Breast epithelium (tissue), 4 donors: ENCODE results near the gene OSBPL5. TPM values are rescaled to one million over a fixed set of nuclear protein-coding genes. Genes with fewer than 3 reads are reported as not detected.
A peak's percentile ranks its signal among the peaks of the same experiment; 100 is the strongest.
"Not testable (repeated sequence)": the region's sequence is repeated elsewhere in the genome, so short reads cannot be mapped to it uniquely, and the experiment has no call there.

Experiments used
- DNase-seq, 2 donors: peaks; one replicate each; pipeline ENCODE4 v3.0.0-alpha.2; 2019; ENCODE audit warnings: low spot score in 2 of 2
- H3K27ac ChIP-seq, 2 donors: fragments of 200-600 bp; sonication (generic) in 1 of 2; one replicate each; pipeline ENCODE4 v1.5.1; 2016 to 2019; ENCODE audit warnings: mild to moderate bottlenecking in 1 of 2
- H3K27me3 ChIP-seq, 2 donors: fragments of 200-600 bp; sonication (generic) in 1 of 2; one replicate each; pipeline versions ENCODE4 v1.5.1 to v1.6.0; 2017 to 2019; ENCODE audit warnings: control low read depth in 1 of 2, mild to moderate bottlenecking in 1 of 2
- H3K36me3 ChIP-seq: fragments of 200-600 bp; one replicate; pipeline ENCODE4 v1.5.1; 2019
- H3K4me1 ChIP-seq, 2 donors: fragments of 200-600 bp; sonication (generic); one replicate each; pipeline ENCODE4 v1.5.1; 2016 to 2019; ENCODE audit warnings: control low read depth in 1 of 2
- H3K4me3 ChIP-seq, 3 donors: fragments of 200-600 bp; sonication (generic); 1 replicate in 2 of 3; 2 replicates in 1 of 3; pipeline ENCODE4 v1.5.1; 2016 to 2019; ENCODE audit warnings: mild to moderate bottlenecking in 3 of 3, moderate library complexity in 2 of 3
- H3K9me3 ChIP-seq, 2 donors: fragments of 200-600 bp; sonication (generic) in 1 of 2; one replicate each; pipeline ENCODE4 v1.5.1; 2016 to 2019; ENCODE audit warnings: control low read depth in 1 of 2
- CTCF ChIP-seq, 3 donors: fragments of 450-650 bp; IDR thresholded peaks; one replicate each; pipeline ENCODE4 v1.5.1; 2016 to 2017; ENCODE audit warnings: antibody characterized with exemption in 3 of 3, mild to moderate bottlenecking in 3 of 3, moderate library complexity in 3 of 3
- POLR2A ChIP-seq: fragments of 450-650 bp; IDR thresholded peaks from one replicate; pipeline ENCODE4 v1.6.1; 2016; ENCODE audit warnings: antibody characterized with exemption, mild to moderate bottlenecking, moderate library complexity
- POLR2AphosphoS5 ChIP-seq, 3 donors: sonication (generic); formaldehyde crosslinking; IDR thresholded peaks; one replicate each; pipeline ENCODE4 v1.6.1; 2017; ENCODE audit warnings: antibody characterized with exemption in 3 of 3
- intact Hi-C: fragments of 100-400 bp; cut with DNase I; formaldehyde crosslinking; loops from one replicate; pipeline ENCODE4 v1.15.1; 2023; ENCODE audit warnings: low total_unique reads
- total RNA-seq, 3 donors: library from RNA; depleted of rRNA; stranded (reverse); fragments of >200 nt; gene quantifications; one replicate each; pipeline ENCODE4 v1.1.0, GENCODE V29; 2016

Gene OSBPL5
- total RNA-seq, 3 donors from 2014 or later, result 25.3 to 64.2 (median 27.8) TPM

GRCh38 chr11:3121416-3121815 is 43.7 kb downstream of the OSBPL5 start:
- H3K4me3 ChIP-seq, result no peak overlapping the region
- H3K9me3 ChIP-seq, result no peaks in the 10 kb centered on the region
- intact Hi-C loops, result no loop called here
- peaks cover 15 to 21% of the 10 kb centered on the region in 2 donors for H3K4me1 ChIP-seq
- DNase-seq, result peak in 1 of 2 donors; percentile 45
- peaks cover 5% of the 10 kb centered on the region for H3K36me3 ChIP-seq
- no peaks in the 10 kb centered on the region for H3K27me3 ChIP-seq
- no peak overlapping the region for H3K27ac ChIP-seq
- TF ChIP-seq POLR2AphosphoS5 (IDR thresholded peaks at IDR 0.05) (no peak), POLR2A (no peak), CTCF (IDR thresholded peaks at IDR 0.05) (no peak)

GRCh38 chr11:3120071-3120792 is 44.9 kb downstream of the OSBPL5 start:
- intact Hi-C loops, result no loop called here
- no peak overlapping the region for H3K4me3 ChIP-seq
- H3K4me1 ChIP-seq, result peaks cover 15 to 20% of the 10 kb centered on the region in 2 donors
- no peak for TF ChIP-seq CTCF (IDR thresholded peaks at IDR 0.05)
- TF ChIP-seq POLR2A, result no peak
- no peak for TF ChIP-seq POLR2AphosphoS5 (IDR thresholded peaks at IDR 0.05)
- DNase-seq, result peak in 1 of 2 donors; percentile 43
- no peaks in the 10 kb centered on the region for H3K9me3 ChIP-seq
- H3K36me3 ChIP-seq, result peaks cover 5% of the 10 kb centered on the region
- H3K27me3 ChIP-seq, result no peaks in the 10 kb centered on the region
- no peak overlapping the region for H3K27ac ChIP-seq

GRCh38 chr11:3119141-3119821 is 45.8 kb downstream of the OSBPL5 start:
- DNase-seq, result peak in 1 of 2 donors; percentile 36
- TF ChIP-seq POLR2AphosphoS5 (IDR thresholded peaks at IDR 0.05), result no peak
- TF ChIP-seq POLR2A, result no peak
- no peak for TF ChIP-seq CTCF (IDR thresholded peaks at IDR 0.05)
- H3K4me3 ChIP-seq, result no peak overlapping the region
- H3K27ac ChIP-seq, result no peak overlapping the region
- H3K9me3 ChIP-seq, result no peaks in the 10 kb centered on the region
- H3K36me3 ChIP-seq, result peaks cover 5% of the 10 kb centered on the region
- intact Hi-C loops, result no loop called here
- peaks cover 7 to 11% of the 10 kb centered on the region in 2 donors for H3K4me1 ChIP-seq
- no peaks in the 10 kb centered on the region for H3K27me3 ChIP-seq

- no peak overlapping the region for H3K27ac ChIP-seq
These were observed 49.8 kb downstream of the OSBPL5 start for GRCh38 chr11:3115321-3115720.

GRCh38 chr11:3113661-3114060 is 51.4 kb downstream of the OSBPL5 start:
- H3K36me3 ChIP-seq, H3K4me1 ChIP-seq, H3K9me3 ChIP-seq, H3K4me3 ChIP-seq, H3K27me3 ChIP-seq, DNase-seq, intact Hi-C loops: not testable (repeated sequence)
- H3K27ac ChIP-seq, result peak overlapping the region in 1 of 2 donors; percentile 10

More at GRCh38 chr11:3115321-3115720, 49.8 kb downstream of the OSBPL5 start:
- Histone ChIP-seq H3K9me3 (no peaks in the 10 kb centered on the region), H3K27me3 (no peaks in the 10 kb centered on the region), H3K4me1 (no peaks in the 10 kb centered on the region), H3K36me3 (no peaks in the 10 kb centered on the region), H3K4me3 (no peak overlapping the region)
- TF ChIP-seq POLR2A (no peak), CTCF (IDR thresholded peaks at IDR 0.05) (no peak), POLR2AphosphoS5 (IDR thresholded peaks at IDR 0.05) (no peak)
- intact Hi-C loops, result no loop called here
- no peak for DNase-seq
